NCI-H146 (cell line): ENCODE measurements around the gene RAI1.
"Not testable (repeated sequence)": the region's sequence is repeated elsewhere in the genome, so short reads cannot be mapped to it uniquely, and the experiment has no call there.

Source experiments
- DNase-seq: peaks from one replicate; lab custom pipeline; 2025; lab: John Stamatoyannopoulos, UW

The RAI1 gene

GRCh38 chr17:17663160-17664063 is 17.8 kb upstream of the RAI1 start:
- peak; percentile 49 for DNase-seq

- no peak for DNase-seq
Measured at GRCh38 chr17:17664064-17664452, 17.2 kb upstream of the RAI1 start.

- no peak for DNase-seq
Measured at GRCh38 chr17:17665255-17665654, 16.0 kb upstream of the RAI1 start.

GRCh38 chr17:17666111-17666714 is 15.0 kb upstream of the RAI1 start:
- DNase-seq, result no peak

GRCh38 chr17:17667231-17667630 is 14.0 kb upstream of the RAI1 start:
- DNase-seq, result no peak

GRCh38 chr17:17667947-17668346 is 13.3 kb upstream of the RAI1 start:
- no peak for DNase-seq

GRCh38 chr17:17668358-17668757 is 12.9 kb upstream of the RAI1 start:
- DNase-seq, result no peak

- peak; percentile 60 for DNase-seq
Measured at GRCh38 chr17:17668775-17669579, 12.3 kb upstream of the RAI1 start.

- DNase-seq, result peak; percentile 70
Measured at GRCh38 chr17:17669580-17670235, 11.6 kb upstream of the RAI1 start.

GRCh38 chr17:17670701-17671305 is 10.5 kb upstream of the RAI1 start:
- DNase-seq, result no peak

GRCh38 chr17:17671369-17672129 is 9.7 kb upstream of the RAI1 start:
- DNase-seq, result no peak

- DNase-seq, result peak; percentile 27
Measured at GRCh38 chr17:17672453-17673368, 8.5 kb upstream of the RAI1 start.

- no peak for DNase-seq
Measured at GRCh38 chr17:17675416-17675815, 5.8 kb upstream of the RAI1 start.

GRCh38 chr17:17675925-17676534 is 5.2 kb upstream of the RAI1 start:
- DNase-seq, result peak; percentile 45

GRCh38 chr17:17676752-17677151 is 4.5 kb upstream of the RAI1 start:
- DNase-seq, result no peak

- DNase-seq, result no peak
Measured at GRCh38 chr17:17677299-17678040, 3.8 kb upstream of the RAI1 start.

GRCh38 chr17:17678063-17678699 is 3.1 kb upstream of the RAI1 start:
- DNase-seq, result not testable (repeated sequence)

- no peak for DNase-seq
Measured at GRCh38 chr17:17679243-17679642, 2.0 kb upstream of the RAI1 start.
